Upper lobe of left lung (tissue), 4 donors: ENCODE measurements around the gene ORAI2.

Experiments used
- POLR2A ChIP-seq, 4 donors: fragments of 450-650 bp; IDR thresholded peaks; one replicate each; pipeline ENCODE4 v1.5.1; 2016 to 2017; ENCODE audit warnings: antibody characterized with exemption in 4 of 4, mild to moderate bottlenecking in 2 of 4
- POLR2AphosphoS5 ChIP-seq, 2 donors: sonication (generic); formaldehyde crosslinking; IDR thresholded peaks; one replicate each; pipeline ENCODE4 v1.5.1; 2017; ENCODE audit warnings: antibody characterized with exemption in 2 of 2
- TF ChIP-seq, protein P1 (sequence below), 6 experiments: fragments of 450-650 bp in 4 of 6; fragments of 200-600 bp in 2 of 6; sonication (generic) in 2 of 6; IDR thresholded peaks; one replicate each; pipeline ENCODE4 v1.5.1; 2016 to 2019; ENCODE audit warnings: antibody characterized with exemption in 6 of 6

DNA sequence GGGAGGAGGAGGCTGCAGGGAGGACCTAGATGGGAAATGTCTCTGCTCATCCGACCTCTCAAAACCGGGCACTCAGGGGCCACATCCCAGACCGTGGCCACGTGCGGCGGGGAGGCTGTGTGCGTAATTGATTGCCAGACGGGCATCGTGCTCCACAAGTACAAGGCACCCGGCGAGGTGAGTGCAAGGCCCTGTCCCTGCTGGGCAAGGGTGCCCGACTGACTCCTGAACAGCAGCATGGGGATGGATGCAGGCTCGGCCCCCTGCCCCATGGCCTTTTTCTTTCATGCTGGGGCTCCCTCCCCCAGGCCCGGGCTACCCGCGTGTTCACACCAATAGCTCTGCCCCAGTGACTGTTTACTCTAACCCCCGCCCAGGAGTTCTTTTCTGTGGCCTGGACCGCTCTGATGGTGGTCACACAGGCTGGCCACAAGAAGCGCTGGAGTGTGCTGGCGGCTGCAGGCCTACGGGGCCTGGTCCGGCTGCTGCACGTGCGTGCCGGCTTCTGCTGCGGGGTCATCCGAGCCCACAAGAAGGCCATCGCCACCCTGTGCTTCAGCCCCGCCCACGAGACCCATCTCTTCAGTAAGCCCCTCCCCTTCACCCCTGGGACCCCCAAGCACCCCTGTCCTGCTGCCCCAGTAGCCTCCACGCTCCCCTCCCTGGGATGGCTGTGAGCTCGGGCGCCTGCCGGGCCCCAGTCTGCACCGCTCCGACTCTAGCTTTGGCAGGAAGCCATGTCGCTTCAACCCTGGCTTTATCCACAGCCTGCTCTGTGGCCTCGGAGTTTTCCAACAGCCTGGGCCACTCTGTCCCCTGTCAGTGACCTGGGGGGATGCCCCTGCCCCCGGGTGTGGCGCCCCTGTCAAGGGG is 35.3 kb downstream of the ORAI2 start:
- TF ChIP-seq, protein P1, sequence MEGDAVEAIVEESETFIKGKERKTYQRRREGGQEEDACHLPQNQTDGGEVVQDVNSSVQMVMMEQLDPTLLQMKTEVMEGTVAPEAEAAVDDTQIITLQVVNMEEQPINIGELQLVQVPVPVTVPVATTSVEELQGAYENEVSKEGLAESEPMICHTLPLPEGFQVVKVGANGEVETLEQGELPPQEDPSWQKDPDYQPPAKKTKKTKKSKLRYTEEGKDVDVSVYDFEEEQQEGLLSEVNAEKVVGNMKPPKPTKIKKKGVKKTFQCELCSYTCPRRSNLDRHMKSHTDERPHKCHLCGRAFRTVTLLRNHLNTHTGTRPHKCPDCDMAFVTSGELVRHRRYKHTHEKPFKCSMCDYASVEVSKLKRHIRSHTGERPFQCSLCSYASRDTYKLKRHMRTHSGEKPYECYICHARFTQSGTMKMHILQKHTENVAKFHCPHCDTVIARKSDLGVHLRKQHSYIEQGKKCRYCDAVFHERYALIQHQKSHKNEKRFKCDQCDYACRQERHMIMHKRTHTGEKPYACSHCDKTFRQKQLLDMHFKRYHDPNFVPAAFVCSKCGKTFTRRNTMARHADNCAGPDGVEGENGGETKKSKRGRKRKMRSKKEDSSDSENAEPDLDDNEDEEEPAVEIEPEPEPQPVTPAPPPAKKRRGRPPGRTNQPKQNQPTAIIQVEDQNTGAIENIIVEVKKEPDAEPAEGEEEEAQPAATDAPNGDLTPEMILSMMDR (IDR thresholded peaks at IDR 0.05): no peak
- TF ChIP-seq POLR2A (IDR thresholded peaks at IDR 0.05) (no peak), POLR2AphosphoS5 (IDR thresholded peaks at IDR 0.05) (no peak)
